HG03135 (cell line): ENCODE measurements around the gene RAB11FIP5.
"Not testable (repeated sequence)": the region's sequence is repeated elsewhere in the genome, so short reads cannot be mapped to it uniquely, and the experiment has no call there.

ENCODE experiments used
- ATAC-seq: cut with Tn5 transposase; IDR thresholded peaks from one replicate; pipeline ENCODE4 v1.9.1; 2021; ENCODE audit warnings: mild to moderate bottlenecking, moderate library complexity; ENCODE audit not compliant: unreplicated experiment

Gene RAB11FIP5

DNA sequence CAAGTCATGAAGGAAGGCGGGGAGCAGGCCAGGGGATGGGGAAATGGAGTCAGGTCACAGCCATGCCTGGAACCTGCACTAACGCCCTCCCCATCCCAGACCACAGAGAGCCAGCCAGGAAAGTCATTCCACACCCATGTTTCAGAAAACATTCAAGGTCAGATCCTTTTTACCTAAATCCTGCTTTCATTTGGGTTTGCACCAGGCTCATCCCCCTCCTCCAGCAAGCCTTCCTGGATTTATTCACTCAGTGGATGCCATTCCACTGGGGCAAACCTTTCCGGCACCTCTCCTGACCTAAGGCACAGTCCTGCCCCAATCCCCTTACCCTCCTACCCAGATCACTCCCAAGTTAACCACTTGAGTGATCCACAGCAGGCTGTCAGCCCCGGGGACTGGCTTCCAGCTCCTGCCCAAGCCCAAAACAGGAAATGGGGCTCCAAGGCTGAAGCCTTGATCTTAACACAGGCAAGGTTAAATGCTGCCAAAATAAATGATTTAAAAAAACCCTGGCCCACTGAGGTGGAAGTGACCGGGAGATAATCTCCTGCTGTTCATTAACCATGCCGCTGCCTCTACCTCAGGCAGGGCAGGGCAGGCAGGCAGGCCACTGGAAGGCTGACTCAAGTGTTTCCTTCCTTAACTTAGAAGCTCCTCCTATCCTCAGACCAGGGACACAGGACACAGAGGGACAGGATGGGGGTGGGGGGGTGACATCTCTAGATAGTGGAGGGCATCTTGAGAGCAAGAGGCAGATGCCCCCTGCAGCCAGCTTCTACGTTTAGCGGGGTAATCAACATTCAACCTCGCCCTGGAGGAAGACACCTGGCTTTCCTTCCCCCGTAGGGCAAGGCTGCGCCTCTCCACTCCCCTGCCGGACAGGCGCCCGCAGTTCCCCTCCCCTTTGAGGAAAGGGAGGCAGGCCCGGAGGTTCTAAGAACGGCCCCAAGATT, 1.4 kb downstream of the RAB11FIP5 start:
- no peak for ATAC-seq

DNA sequence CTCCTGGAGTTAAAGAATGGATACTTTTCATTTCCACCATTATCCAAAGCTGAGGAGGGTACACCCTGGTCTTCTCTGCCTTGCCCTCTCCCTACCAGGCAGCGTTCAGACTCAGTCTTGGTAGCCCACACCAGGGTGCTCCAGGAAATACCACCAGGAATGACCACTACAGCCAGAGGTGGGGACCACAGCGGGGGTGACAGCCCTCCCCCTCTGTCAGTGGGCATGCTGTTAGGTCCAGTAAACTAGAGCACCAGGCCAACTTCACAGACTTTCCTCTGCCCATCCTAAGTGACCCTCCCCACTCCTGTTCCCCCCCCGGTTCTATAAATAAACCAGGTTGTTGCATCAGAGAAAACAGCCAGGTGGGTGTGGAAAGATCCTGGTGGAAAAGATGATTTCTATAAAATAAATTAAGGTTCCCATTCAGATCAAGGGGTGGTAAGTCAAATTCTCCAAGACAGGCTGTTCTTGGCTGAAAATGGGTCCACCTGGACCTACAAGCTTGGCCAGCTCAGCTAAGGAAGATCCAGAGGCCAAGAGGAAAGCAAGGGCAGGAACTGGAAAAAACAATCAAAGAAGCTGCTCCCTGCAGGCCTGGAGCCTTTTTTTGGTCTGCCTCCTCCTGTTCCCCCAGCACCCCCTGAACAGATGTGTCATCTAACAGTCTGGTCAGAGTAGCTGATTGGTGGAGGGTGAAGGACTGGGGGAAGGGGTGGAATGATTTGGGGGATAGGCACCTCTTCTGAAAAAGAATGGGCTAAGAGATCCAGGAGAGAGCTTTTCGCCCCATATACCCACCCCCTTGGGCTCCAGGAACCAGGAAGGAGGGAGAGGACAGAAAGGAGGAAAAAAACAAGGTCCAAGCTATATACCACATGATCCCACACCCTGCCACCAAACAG, 2.3 kb downstream of the RAB11FIP5 start:
- ATAC-seq = no peak

DNA sequence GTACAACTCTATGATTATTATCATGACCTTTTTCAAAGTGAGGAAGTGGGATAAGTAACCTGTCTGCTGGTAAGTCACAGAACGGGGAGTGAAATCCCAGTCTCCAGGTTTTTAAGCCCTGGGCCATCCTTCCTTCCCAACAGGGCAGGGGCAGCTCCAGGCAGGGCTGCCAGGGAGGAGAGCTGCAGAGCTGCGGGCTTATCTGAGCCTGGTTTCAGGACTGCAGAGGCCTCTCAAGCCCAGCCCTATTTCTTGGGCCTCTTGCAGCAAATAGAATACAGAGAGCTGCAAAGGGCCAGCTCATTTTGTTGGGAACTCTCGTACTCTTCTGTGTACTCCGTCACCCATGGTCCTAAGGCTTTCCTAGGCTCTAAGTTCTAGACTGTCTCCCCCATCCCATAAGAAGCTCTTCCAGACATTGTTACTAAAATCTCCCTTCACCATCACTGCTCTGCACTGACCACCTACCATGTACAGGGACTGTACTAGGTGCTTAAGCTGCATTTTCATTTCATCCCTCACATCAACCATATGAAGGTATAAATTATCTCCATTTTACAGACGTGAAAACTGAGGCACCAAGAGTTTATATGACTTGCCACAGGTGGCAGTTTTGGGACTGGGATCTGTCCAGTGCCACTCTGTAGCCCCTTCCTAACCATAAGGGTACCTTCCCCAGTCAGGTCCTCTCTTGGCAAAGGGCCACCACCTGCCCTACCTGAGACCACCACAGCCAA, 3.1 kb downstream of the RAB11FIP5 start:
- no peak for ATAC-seq

DNA sequence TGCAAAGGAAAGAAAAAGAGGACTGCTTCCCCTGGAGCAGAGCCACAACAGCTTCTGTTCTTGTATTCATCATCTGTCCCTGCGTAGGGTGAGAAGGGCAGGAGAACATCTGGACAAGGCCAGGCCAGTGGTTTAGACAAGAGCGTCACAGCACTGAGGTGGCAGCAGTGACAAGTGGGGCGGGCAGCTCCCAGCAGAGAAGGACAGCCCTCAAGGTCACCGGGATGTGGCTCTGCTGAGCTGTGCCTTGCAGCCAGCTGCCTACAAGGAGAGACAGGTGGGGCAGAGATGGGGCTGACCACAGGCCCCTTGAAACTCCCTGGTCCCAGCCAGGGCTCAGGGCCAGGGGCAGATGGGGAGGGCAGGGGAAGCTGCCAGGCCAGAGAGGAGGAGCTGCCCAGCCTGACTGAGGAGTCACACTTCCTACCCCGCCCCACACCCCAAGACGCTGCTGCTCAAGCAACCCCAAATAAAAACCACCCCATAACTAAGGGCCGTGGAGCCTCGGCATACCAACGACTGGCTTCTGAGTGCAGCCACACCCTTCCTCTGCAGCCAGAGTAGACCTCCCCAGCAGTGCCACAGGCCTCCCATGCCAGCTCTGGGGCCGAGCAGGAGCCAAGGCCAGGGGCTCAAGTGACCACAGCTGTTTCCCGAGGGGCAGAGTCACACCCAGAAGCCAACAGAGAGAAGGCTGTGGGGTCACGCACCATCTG, 5.4 kb downstream of the RAB11FIP5 start:
- ATAC-seq = no peak

DNA sequence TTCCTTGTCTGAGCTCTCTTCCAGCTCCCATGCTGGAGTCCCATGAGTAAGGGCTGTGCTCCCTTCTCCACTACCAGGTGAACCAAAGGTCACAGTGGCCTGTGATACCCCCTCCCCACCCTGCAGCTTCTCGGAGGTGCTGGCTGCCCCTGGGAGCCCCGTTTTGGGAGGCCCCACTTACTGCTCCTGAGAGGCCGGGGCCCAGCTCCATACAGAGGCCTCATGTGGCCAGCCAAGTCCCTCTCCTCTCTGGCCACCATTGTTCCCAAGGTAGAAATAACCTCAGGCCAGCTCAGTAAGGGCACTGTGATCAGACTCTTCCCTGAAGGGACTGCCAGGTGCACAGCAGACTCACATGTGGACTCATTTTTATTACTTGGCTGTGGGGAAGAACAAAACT, 6.0 kb downstream of the RAB11FIP5 start:
- no peak for ATAC-seq

DNA sequence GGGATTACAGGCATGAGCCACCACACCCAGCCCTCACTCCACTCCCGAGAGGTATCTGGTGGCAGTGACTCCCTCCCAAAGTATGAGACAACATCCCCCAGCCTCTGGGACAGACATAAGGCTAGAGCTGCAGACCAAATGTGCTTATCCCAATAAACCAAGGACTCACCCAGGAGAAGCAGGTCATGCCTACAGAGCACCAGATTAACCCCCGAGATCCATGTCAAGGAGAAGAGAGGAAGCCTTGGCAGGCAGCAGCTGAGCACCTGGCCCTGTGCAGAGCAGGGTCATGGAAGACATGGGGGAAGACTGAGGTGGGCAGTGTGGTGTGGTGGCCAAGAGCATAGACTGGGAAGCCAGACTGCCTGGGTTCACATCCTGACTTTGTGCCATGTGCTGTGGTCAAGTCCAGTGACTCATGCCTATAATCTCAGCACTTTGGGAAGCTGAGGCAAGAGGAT, 7.2 kb downstream of the RAB11FIP5 start:
- ATAC-seq = no peak

DNA sequence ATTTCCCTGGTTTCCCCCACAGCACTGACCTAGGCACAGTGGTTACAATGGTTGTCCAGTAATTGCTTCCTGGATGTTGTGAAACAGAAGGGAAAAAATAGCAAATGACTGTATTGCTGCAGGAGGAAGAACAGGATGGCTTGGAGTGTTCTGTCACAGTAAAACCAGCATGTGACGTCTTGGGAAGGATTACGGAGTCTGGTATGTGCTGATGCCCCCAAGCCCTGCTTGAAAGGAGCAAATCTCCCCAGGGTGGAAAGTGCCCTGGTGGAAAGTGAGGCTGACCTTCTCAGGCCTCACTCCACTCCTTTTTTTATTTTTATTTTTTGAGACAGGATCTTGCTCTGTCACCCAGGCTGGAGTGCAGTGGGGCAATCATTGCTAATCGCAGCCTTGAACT, 7.8 kb downstream of the RAB11FIP5 start:
- ATAC-seq = no peak

DNA sequence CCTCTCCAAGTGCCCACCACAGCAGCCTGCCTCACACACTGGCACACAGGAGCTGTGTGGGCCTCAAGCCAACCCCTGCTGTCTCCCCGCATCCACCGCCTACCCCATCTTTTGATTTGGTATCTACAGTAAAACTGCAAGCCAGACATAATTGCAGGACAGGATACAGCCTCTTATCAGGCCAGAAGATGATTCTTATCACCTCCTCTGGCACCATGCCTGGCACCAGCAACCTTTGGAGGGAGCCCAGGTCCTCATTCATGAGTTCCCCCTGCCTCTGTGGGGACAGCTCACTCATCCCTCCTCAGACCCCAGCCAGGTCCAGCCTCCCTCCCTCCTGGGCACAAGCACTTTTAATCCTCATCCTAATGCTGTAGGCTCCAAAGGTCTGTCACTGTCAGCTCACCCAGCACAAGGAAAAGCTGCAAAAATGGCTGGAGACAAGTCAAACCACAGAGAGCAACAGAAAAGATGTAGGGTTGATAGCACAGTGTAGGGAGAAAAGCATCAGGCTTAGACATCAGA, 9.7 kb downstream of the RAB11FIP5 start:
- no peak for ATAC-seq

DNA sequence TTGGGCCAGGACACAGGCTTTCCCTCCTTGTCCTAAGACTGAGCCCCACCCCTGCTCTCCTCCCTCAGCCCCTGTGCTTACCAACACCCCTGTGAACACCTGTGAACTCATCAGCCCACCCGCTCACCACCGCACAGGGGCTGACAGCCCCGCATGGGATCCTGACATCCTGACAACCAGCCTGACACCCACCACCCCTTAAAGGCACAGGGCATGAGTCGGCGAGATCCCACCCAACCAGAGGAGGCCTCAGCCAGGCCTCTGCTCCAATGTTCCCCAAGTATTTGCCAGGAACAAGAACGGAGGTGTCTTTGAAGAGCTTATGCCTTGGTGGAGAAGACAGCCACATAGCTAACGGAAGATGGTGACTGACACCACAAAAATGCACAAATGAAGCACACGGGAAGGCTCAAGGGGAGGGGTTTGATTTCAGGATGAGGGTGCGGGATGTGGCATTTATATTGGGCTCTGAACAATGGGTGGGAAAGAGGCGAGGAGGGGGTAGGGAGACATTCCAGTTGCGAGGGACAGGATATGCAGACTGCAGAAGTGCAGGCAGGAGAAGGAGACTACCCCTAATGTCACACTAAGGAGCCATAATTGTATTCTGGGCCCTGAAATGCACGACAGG, 11.0 kb downstream of the RAB11FIP5 start:
- no peak for ATAC-seq

DNA sequence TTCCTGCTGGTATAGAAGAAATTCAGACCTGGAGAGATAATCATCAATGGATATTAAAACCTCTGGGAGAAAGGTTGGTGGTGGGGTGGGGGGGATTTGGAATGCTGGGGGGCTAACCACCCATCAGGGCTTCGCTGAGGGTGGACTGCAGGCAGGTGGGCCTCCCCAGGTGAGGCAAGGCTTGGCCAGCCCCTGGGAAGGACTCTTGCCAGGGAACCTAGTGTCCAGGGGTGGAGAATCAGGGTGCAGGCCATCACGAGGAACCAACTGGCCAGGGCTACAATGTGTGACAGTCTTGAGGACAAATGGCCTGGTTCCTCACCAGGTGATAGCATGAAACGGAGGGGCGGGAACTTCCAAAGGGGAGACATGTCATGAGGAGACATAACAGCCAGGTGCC, 11.8 kb downstream of the RAB11FIP5 start:
- ATAC-seq = no peak

DNA sequence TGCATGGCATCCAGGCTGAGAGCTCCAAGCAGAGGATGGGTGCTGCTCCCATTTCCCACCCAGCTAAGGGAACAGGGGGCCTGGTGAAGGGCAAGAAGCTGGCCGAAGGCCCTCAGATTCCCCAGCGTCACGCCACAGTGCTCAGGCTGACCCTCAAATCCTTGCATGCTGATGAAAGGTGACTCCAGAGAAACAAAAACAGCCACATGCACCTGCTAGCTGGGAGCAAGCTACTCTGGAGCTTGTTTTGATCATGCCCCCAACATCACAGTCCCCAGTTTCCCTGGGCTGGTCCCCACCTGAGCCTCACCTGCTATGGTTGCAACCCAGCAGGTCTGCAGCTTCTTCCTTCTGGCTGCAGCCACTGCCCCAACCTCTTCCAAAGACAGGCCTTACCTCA, 13.3 kb downstream of the RAB11FIP5 start:
- no peak for ATAC-seq

DNA sequence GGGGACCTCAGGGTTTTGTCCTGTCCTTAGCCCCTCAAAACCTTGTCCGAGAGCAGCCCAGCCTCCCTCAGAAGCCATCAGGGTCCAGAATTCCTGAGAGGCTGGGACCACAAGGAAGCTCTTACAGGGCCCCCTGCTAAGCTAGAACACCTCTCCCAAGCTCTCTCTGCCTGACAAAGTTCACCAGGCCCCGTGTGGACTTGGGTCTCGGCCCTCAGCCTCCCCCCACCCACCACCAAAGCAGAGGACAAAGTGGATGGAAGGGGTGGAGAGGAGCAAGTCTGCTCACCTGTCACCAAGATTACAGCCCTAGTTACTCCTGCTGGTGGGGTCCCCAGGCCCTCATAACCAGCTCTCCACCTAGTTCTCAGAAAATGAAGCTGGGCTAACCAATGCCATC, 16.8 kb downstream of the RAB11FIP5 start:
- no peak for ATAC-seq

DNA sequence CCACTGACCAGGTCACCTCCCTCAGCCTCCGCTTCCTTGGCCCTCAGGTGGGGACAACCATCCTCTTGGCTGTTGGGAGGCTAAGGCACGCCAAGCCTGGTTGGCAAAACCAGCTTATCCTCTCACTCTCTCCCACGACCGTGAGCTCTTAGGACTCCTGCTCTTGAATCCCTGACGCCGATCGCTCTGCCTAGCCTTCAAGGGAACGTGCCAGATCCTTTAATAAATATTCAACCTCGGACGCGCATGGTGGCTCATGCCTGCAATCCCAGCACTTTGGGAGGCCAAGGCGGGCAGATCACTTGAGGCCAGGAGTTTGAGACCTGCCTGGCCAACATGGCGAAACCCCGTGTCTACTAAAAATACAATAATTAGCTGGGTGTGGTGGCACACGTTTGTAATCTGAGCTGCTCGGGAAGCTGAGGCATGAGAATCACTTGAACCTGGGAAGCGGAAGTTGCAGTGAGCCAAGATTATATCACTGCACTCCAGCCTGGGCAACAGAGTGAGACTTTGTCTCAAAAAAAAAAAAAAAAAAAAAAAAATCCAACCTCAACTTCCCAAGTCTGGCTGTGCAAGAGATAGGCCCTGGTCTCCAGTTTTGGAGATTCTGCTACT, 19.0 kb downstream of the RAB11FIP5 start:
- ATAC-seq = not testable (repeated sequence)

DNA sequence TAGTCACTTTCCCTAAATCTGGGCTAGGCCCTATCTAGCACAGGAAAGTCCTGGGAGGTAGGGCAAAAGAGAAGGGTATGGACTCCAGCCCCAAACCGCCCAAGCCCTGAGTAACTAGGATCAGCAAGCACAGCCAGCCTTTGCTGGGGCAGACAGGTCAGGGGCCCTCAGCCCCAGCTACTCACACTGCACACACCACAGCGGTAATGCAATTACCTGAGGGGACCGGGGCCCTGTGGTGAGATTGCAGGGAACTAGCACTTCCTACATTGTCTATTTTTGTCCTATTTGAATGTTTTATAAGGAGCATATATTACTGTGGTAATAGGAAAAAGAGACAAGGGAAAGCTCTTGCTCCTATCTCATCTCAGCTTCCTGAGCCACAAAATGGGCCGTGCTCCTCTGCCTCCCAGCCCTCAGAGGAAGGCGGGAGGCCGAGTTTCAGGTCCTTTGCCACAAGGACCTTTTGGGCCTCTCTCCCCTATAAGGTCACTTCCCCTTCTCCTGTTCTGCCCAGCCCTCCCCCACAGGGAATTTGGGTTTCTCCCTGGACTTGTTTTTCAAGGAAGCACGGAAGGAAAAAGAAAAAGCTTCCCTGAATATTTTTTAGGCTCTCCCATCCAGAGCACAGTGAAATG, 20.5 kb downstream of the RAB11FIP5 start:
- ATAC-seq = no peak

DNA sequence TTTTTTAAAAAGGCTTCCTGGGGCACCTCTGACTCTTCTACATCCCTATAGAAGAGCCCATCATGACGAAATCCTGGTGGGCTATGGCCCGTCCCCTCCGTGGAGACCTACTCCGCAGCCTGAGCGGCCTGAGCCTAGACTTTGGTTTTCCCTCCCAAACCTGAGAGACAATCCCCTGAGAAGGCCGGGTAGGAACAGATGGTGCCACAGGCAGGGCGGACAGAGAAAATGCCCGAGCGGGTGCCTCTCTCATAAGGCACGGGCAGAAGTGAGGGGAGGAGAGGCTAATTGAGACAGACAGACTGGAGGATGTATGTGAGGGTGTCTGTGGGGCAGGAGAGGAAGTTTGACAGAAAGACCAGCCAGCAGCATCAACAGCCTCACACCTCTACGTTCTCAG, 21.1 kb downstream of the RAB11FIP5 start:
- no peak for ATAC-seq

DNA sequence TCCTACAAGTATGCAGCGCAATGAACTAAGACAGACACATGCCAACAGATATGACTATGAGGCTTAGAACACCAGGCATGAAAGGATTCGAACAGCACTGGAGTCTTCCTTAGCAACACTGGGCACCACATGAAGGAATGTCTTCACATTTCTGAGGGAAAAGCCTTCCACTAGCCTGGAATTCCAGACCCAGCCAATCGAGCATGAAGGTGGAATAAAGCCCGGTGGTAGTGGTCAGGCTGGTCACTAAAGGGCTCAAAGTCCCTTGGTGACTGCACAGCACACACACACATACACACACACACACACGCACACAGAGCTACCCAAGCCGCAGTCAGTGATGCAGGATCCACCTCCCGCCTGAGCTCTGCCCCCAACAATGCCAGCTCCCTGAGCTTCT, 21.6 kb downstream of the RAB11FIP5 start:
- ATAC-seq = no peak

DNA sequence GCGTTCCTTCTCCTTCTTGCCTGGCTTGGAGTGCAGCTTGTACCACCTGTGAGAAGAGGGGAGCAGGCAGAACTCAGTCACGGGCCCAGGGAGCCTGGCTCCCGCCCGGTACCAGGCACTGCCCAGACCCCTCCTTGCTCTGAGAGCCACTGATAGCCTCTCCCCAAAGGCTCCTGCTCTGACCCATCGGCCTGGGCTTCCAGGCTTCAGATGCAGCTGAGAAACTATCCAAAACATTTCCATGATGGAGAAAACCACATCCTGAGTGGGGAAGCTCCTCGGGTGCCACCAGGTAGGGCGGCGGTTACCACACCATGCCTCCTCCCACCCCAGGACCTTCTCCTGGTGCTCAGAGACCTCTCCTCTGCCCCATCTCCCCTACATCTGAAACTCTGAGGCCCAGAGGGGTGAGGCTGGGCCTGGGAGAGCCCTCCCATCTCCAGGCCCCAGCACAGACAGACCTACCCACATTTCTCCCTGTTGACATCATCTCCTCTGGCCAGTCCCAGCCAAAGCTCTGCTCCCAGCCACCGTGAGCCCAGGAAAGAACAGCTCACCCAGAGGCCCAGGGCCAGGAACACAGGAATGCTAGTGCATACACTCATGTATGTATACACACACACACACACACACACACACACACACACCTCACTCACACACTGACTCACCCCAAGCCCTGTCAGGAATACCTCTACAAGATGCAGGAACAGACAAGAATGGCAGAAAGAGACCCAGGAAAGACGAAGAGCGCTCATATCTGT, 23.3 kb downstream of the RAB11FIP5 start:
- no peak for ATAC-seq

DNA sequence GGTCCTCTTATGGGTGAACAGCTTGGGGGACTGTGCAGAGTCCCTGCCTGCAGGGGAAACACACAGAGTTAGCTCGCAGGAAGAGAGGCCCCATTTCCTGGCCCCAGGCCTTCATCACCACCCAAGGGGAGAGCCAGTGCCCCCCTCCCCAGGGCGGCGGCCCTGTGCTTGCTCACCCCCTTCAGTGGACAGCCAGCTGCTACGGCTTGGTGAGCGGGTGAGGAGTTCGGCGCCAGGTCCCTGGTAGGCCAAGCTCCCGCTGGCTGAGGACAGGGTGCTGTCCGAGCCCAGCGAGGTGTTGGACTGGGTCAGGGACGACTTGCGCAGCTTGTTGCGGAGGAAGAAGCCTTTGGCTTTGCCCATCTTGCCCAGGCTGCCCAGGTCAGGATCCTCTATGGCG, 24.0 kb downstream of the RAB11FIP5 start:
- no peak for ATAC-seq
